Prostate gland (tissue), 2 donors: ENCODE data around the gene IWS1. TPM values are rescaled to one million over a fixed set of nuclear protein-coding genes. Genes with fewer than 3 reads are reported as not detected.
A peak's percentile ranks its signal among the peaks of the same experiment; 100 is the strongest.

ENCODE experiments used
- DNase-seq: peaks from one replicate; pipeline ENCODE4 v3.0.0-alpha.2; 2019; ENCODE audit warnings: low spot score
- H3K27ac ChIP-seq, 2 donors: fragments of 200-600 bp; sonication (generic); 2 replicates each; pipeline ENCODE4 v1.5.1; 2017 to 2019
- H3K27me3 ChIP-seq: fragments of 200-600 bp; sonication (generic); replicated peaks from 2 replicates; pipeline ENCODE4 v1.5.1; 2019; ENCODE audit not compliant: insufficient read depth
- H3K36me3 ChIP-seq, 2 donors: fragments of 200-600 bp; sonication (generic); 1 replicate in 1 of 2; 2 replicates in 1 of 2; pipeline versions ENCODE4 v1.5.1 to v1.8.1; 2017 to 2019
- H3K4me1 ChIP-seq: fragments of 200-600 bp; sonication (generic); replicated peaks from 2 replicates; pipeline ENCODE4 v1.5.1; 2019
- H3K4me3 ChIP-seq, 2 donors: fragments of 200-600 bp; sonication (generic); 2 replicates each; pipeline ENCODE4 v1.5.1; 2017 to 2019
- H3K9me3 ChIP-seq: fragments of 200-600 bp; sonication (generic); 2 replicates; pipeline ENCODE4 v1.5.1; 2017
- POLR2A ChIP-seq: fragments of 450-650 bp; IDR thresholded peaks from one replicate; pipeline ENCODE4 v1.6.1; 2016; ENCODE audit warnings: antibody characterized with exemption, mild to moderate bottlenecking
- POLR2AphosphoS5 ChIP-seq: sonication (generic); formaldehyde crosslinking; IDR thresholded peaks from one replicate; pipeline ENCODE4 v1.6.1; 2017; ENCODE audit warnings: antibody characterized with exemption
- WGBS: methylation state at CpG from one replicate; pipeline ENCODE4 v1.1.5; 2018; 5-methylcytosine and 5-hydroxymethylcytosine counted together
- intact Hi-C: fragments of 100-400 bp; cut with DNase I; formaldehyde crosslinking; loops from one replicate; pipeline ENCODE4 v1.14.2; 2022
- total RNA-seq, 2 donors: library from RNA; depleted of rRNA; stranded (reverse); fragments of >200 nt; gene quantifications; one replicate each; pipeline ENCODE4 v1.1.0, GENCODE V29; 2016
- TF ChIP-seq, protein P1 (sequence below), 4 experiments: fragments of 200-600 bp in 2 of 4; fragments of 450-650 bp in 2 of 4; sonication (generic) in 2 of 4; IDR thresholded peaks; 1 replicate in 3 of 4; 2 replicates in 1 of 4; pipeline ENCODE4 v1.5.1; 2016 to 2019; ENCODE audit warnings: antibody characterized with exemption in 4 of 4, mild to moderate bottlenecking in 2 of 4, moderate library complexity in 2 of 4

The IWS1 gene
- total RNA-seq: 10 to 100 TPM; 36.6 to 42.3 TPM

DNA sequence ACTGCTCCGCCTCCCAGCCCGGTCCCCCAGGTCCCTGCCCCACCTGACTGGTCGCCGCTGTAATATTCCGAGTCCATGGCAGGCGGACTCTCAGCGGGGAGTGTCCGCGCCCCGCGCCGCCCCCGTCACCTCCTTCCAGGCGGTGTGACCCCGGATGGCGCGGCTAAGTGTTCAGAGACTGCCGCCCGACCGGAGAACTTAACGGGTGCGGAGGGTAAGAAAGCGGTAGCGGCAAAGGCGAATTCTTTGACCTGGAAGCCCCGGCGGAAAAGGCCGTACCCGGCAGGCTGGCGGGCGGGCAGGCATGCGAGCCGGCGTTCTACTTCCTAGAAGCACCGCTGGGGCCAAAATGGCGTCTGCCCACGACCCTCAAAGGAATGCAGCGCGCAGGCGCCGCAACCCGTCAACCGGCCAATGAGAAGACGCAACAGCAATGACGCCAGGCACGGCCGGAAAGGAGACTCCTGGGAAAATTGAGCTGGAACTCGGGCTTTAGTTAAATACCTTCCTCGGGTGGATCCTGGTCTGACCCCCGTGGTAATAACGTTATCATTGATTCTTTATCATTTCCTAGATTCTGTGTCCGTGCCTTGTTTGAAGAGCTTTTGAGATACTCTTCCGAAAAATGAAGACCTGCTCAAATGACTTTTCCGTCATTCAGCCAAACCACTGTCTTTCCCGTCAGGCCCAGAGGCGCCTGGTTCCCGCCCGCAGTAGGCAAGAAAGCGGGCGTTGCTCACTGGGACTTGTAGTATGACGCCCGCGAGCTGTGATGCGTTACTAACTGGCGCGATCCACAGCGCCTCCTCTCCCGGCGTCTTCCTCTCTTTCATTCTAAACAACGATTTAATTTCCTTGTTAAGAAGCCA lies at the start of gene IWS1:
Gene IWS1, minus strand, starts transcription at position 358 of the 869 bp plus-strand sequence. Its CDS starts 281 bp downstream, at position 77.
- H3K27me3 ChIP-seq: no peaks in the 10 kb centered on the region
- intact Hi-C loops: loop anchor here (10.0 kb wide), 1 partner anchor 148 kb away; the partner anchor contains the start of gene LIMS2
- DNase-seq: peak; percentile 96
- WGBS: under 1% methylated on average over 70 of the region's 70 CpGs
- TF ChIP-seq POLR2A (peak; percentile 72), POLR2AphosphoS5 (peak; percentile 85)
- TF ChIP-seq, protein P1, sequence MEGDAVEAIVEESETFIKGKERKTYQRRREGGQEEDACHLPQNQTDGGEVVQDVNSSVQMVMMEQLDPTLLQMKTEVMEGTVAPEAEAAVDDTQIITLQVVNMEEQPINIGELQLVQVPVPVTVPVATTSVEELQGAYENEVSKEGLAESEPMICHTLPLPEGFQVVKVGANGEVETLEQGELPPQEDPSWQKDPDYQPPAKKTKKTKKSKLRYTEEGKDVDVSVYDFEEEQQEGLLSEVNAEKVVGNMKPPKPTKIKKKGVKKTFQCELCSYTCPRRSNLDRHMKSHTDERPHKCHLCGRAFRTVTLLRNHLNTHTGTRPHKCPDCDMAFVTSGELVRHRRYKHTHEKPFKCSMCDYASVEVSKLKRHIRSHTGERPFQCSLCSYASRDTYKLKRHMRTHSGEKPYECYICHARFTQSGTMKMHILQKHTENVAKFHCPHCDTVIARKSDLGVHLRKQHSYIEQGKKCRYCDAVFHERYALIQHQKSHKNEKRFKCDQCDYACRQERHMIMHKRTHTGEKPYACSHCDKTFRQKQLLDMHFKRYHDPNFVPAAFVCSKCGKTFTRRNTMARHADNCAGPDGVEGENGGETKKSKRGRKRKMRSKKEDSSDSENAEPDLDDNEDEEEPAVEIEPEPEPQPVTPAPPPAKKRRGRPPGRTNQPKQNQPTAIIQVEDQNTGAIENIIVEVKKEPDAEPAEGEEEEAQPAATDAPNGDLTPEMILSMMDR (IDR thresholded peaks at IDR 0.05): peak in 3 of 4 experiments; percentile 16 to 63 (median 58)
- no peaks in the 10 kb centered on the region for H3K9me3 ChIP-seq
- H3K4me3 ChIP-seq: peak within 1 kb of the TSS; percentile 87 to 95
- H3K4me1 ChIP-seq: no peaks in the 10 kb centered on the region
- no peaks in the 10 kb centered on the region for H3K36me3 ChIP-seq
- H3K27ac ChIP-seq: peak within 1 kb of the TSS; percentile 91 to 92

DNA sequence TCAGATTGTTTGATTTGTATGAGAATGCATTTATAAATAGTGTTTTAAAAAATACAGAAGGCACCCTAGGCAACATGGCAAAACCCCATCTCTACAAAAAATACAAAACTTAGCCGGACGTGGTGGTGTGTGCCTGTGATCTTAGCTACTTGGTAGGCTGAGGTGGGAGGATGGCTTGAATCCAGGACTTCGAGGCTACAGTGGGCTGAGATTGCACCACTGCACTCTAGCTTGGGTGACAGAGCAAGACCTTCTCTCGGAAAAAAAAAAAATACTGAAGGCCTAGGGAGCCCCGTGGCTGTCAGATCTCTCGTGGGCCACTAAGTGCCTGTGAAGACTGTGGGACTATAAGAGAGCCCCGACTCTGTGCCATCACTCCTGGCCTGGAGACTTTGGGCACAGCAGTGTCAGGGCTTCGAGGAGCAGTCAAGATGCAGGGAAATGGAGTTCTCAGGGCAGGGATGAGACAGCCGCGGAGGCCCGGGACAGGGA lies 49.7 kb upstream of the IWS1 start:
- H3K4me3 ChIP-seq: no peak overlapping the region
- no peak overlapping the region for H3K27ac ChIP-seq
- H3K27me3 ChIP-seq: no peaks in the 10 kb centered on the region
- intact Hi-C loops: no loop called here
- TF ChIP-seq, protein P1 (IDR thresholded peaks at IDR 0.05): no peak
- no peak for TF ChIP-seq POLR2A
- TF ChIP-seq POLR2AphosphoS5: no peak
- H3K4me1 ChIP-seq: no peaks in the 10 kb centered on the region
- 53% methylated on average over 11 of the region's 11 CpGs for WGBS
- no peak for DNase-seq
- no peaks in the 10 kb centered on the region for H3K9me3 ChIP-seq
- H3K36me3 ChIP-seq: no peaks in the 10 kb centered on the region

DNA sequence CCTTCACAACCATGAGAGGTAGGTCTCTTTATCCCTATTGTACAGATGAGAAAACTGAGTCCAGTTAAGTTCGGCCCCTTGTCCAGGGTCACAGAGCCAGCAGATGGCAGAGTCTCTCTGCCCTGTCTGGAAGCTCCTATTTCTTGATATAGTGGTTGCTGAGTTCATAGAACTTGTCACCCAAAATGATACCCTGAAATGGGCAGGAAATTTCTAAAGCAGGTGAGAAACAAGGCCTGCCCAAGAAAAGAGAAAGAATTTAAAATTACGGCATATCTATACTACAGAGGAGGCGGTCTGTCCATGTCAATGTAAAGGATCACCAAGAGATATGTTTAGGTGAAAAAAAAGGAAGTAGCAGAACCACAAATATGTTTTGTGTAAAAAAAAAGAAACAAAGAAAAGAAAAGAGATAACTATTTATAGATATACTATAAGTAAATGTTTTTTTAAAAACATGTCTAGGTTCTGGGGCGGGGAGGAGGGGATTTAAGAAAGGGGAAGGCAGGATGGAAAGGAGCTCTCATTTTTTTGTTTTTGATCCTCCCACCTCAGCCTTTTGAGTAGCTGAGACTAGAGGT lies 49.0 kb upstream of the IWS1 start:
- 86% methylated on average over 4 of the region's 4 CpGs for WGBS

DNA sequence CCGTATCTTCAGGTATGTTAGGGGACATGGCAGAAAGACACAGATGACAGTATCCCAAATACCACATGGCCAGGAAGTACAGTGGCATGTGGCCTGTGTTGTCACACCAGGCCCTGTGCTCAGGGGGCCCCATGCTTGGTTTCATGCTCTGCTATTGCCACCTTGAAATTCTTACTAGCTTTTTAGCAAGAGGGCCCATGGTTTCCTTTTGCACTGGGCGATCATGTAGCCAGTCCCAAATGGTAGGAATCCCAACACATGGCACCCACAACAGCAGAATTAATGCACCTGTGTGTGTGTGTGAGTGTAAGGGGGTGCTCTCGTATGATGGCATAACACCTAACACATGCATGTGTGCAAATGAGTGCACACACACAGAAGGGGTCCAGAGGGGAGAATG lies 48.4 kb upstream of the IWS1 start:
- TF ChIP-seq, protein P1 (IDR thresholded peaks at IDR 0.05): no peak
- TF ChIP-seq POLR2A (no peak), POLR2AphosphoS5 (no peak)
- Histone ChIP-seq H3K4me1 (no peaks in the 10 kb centered on the region), H3K4me3 (no peak overlapping the region), H3K9me3 (no peaks in the 10 kb centered on the region), H3K36me3 (no peaks in the 10 kb centered on the region), H3K27ac (no peak overlapping the region), H3K27me3 (no peaks in the 10 kb centered on the region)
- DNase-seq: no peak
- 92% methylated on average over 3 of the region's 3 CpGs for WGBS
- intact Hi-C loops: no loop called here

More for the DNA sequence above, 49.0 kb upstream of the IWS1 start:
- no peak for DNase-seq
- no peak for TF ChIP-seq POLR2AphosphoS5
- TF ChIP-seq, protein P1 (IDR thresholded peaks at IDR 0.05): no peak
- no peak for TF ChIP-seq POLR2A
- H3K4me1 ChIP-seq: no peaks in the 10 kb centered on the region
- intact Hi-C loops: no loop called here
- H3K27ac ChIP-seq: no peak overlapping the region
- H3K9me3 ChIP-seq: no peaks in the 10 kb centered on the region
- no peaks in the 10 kb centered on the region for H3K36me3 ChIP-seq
- H3K27me3 ChIP-seq: no peaks in the 10 kb centered on the region
- no peak overlapping the region for H3K4me3 ChIP-seq
